Panc1 (cell line): ENCODE measurements around the gene FOXK2. TPM values are rescaled to one million over a fixed set of nuclear protein-coding genes. Genes with fewer than 3 reads are reported as not detected.

ENCODE experiments used
- ATAC-seq: fragments of 200-7000 bp; cut with Tn5 transposase; 2 replicates; pipeline ENCODE4 v1.9.1; 2020; ENCODE audit warnings: mild to moderate bottlenecking, moderate library complexity
- BruUV-seq: library from RNA; stranded (reverse); fragments of 400-500 nt; replicated peaks from 2 replicates; lab custom pipeline; 2021; lab: Mats Ljungman, UMichigan
- CTCF ChIA-PET: fragments of 300-600 bp; sonication (Branson Sonifier 250); formaldehyde crosslinking; loops from one replicate; lab custom pipeline; 2022; ENCODE audit warnings: antibody characterized with exemption; lab: Charles Lee
- POLR2A ChIA-PET: fragments of 300-600 bp; sonication (Branson Sonifier 250); formaldehyde crosslinking; loops from one replicate; lab custom pipeline; 2022; ENCODE audit warnings: antibody characterized with exemption; lab: Charles Lee
- DNase-seq: peaks from one replicate; pipeline ENCODE4 v3.0.0-alpha.2; 2010; ENCODE audit warnings: low read depth, low spot score
- H3K27ac ChIP-seq: 2 replicates; pipeline ENCODE4 v1.5.1; 2011; ENCODE audit warnings: mild to moderate bottlenecking, low read length, inconsistent platforms
- H3K27me3 ChIP-seq: fragments of 200-500 bp; sonication (Bioruptor generic); 2 replicates; pipeline ENCODE4 v1.6.0; 2014; ENCODE audit warnings: low read length, inconsistent platforms; ENCODE audit not compliant: control insufficient read depth, insufficient read depth
- H3K36me3 ChIP-seq: fragments of 200-500 bp; sonication (Bioruptor generic); 2 replicates; pipeline ENCODE4 v1.5.1; 2014; ENCODE audit warnings: inconsistent platforms, mild to moderate bottlenecking, low read length, moderate library complexity; ENCODE audit not compliant: control insufficient read depth, insufficient read depth
- H3K4me1 ChIP-seq: 2 replicates; pipeline ENCODE4 v1.5.1; 2011; ENCODE audit warnings: inconsistent platforms, mild to moderate bottlenecking, low read length, moderate library complexity; ENCODE audit not compliant: control insufficient read depth, insufficient read depth
- H3K4me3 ChIP-seq, 2 experiments: 2 replicates each; pipeline ENCODE4 v1.5.1; 2011 to 2012; ENCODE audit warnings: low read depth in 2 of 2, low read length in 2 of 2, mild to moderate bottlenecking in 2 of 2, inconsistent platforms in 1 of 2, moderate library complexity in 1 of 2
- H3K9me3 ChIP-seq: fragments of 200-500 bp; sonication (Bioruptor generic); 2 replicates; pipeline ENCODE4 v1.5.1; 2014; ENCODE audit warnings: low read depth, mild to moderate bottlenecking, inconsistent platforms, low read length, moderate library complexity; ENCODE audit not compliant: control insufficient read depth, insufficient read depth
- CTCF ChIP-seq: fragments of 450-650 bp; IDR thresholded peaks from 2 replicates; pipeline ENCODE4 v1.5.1; 2017; ENCODE audit warnings: mild to moderate bottlenecking
- POLR2AphosphoS5 ChIP-seq: IDR thresholded peaks from 2 replicates; pipeline ENCODE4 v1.6.1; 2012; ENCODE audit warnings: mild to moderate bottlenecking, low read depth, low read length, moderate library complexity
- REST ChIP-seq, 2 experiments: IDR thresholded peaks; 2 replicates each; pipeline ENCODE4 v1.6.1; 2011 to 2012; ENCODE audit warnings: low read depth in 2 of 2, control low read depth in 1 of 2, low read length in 1 of 2, mild to moderate bottlenecking in 1 of 2, moderate library complexity in 1 of 2; ENCODE audit not compliant: insufficient read depth in 1 of 2
- SIN3A ChIP-seq: IDR thresholded peaks from 2 replicates; pipeline ENCODE4 v1.6.1; 2012; ENCODE audit warnings: low read depth, mild to moderate bottlenecking, low read length, moderate library complexity, borderline replicate concordance; ENCODE audit not compliant: insufficient read depth
- TCF7L2 ChIP-seq: IDR thresholded peaks from 2 replicates; pipeline ENCODE4 v1.6.1; 2011; ENCODE audit warnings: mild to moderate bottlenecking, low read depth, low read length, inconsistent platforms
- in situ Hi-C: cut with HindIII; loops from 2 replicates; pipeline ENCODE4 v1.10.0; 2016; ENCODE audit warnings: low sequenced_read_pairs, low pct_unique_long_range_greater_than_20kb
- intact Hi-C: fragments of 100-400 bp; cut with micrococcal nuclease; formaldehyde crosslinking; loops from one replicate; pipeline ENCODE4 v1.10.0; 2022; ENCODE audit not compliant: unreplicated experiment
- total RNA-seq: library from RNA; stranded (reverse); gene quantifications from one replicate; pipeline ENCODE4 v1.2.1, GENCODE V29; 2021; ENCODE audit not compliant: unreplicated experiment

FOXK2 gene
- total RNA-seq, 1 experiment from 2014 or later: 143 TPM

GRCh38 chr17:82632451-82632850, 112.9 kb downstream of the FOXK2 start:
- Histone ChIP-seq H3K27ac (no peak overlapping the region), H3K36me3 (peaks cover 8% of the 10 kb centered on the region), H3K9me3 (no peaks in the 10 kb centered on the region), H3K27me3 (no peaks in the 10 kb centered on the region), H3K4me3 (no peak overlapping the region), H3K4me1 (no peaks in the 10 kb centered on the region)
- ATAC-seq: no peak
- POLR2A ChIA-PET: interaction anchor here (0.6 kb wide), 1 partner anchor 8 kb away, joined by 5 read pairs; no protein-coding TSS in a partner anchor
- TF ChIP-seq POLR2AphosphoS5: no peak
- TF ChIP-seq REST (IDR thresholded peaks at IDR 0.05; ENCODE audit: insufficient read depth in 1 of 2, low read depth in 2 of 2, low read length in 1 of 2): no peak
- TF ChIP-seq SIN3A: no peak
- no peak for TF ChIP-seq TCF7L2
- TF ChIP-seq CTCF: no peak
- DNase-seq: no peak
- BruUV-seq: no TSS peak
- CTCF ChIA-PET: interaction anchor here (0.6 to 0.8 kb wide), 2 partner anchors 24 to 25 kb away, joined by 6 to 8 read pairs; no protein-coding TSS in a partner anchor
- in situ Hi-C loops (no loop called here), intact Hi-C loops (no loop called here)

- no peaks in the 10 kb centered on the region for H3K27me3 ChIP-seq
- H3K4me3 ChIP-seq: no peak overlapping the region
- H3K9me3 ChIP-seq: no peaks in the 10 kb centered on the region
- BruUV-seq: no TSS peak
- CTCF ChIA-PET: no interaction called here
- no peak overlapping the region for H3K27ac ChIP-seq
- no peak for TF ChIP-seq REST (IDR thresholded peaks at IDR 0.05; ENCODE audit: insufficient read depth in 1 of 2, low read depth in 2 of 2, low read length in 1 of 2)
- TF ChIP-seq TCF7L2: no peak
- no peak for TF ChIP-seq POLR2AphosphoS5
- no peak for TF ChIP-seq SIN3A
- no peak for TF ChIP-seq CTCF
- no peak for DNase-seq
- H3K36me3 ChIP-seq: peaks cover 8% of the 10 kb centered on the region
- in situ Hi-C loops: no loop called here
- POLR2A ChIA-PET: no interaction called here
- ATAC-seq: no peak
- intact Hi-C loops: no loop called here
- no peaks in the 10 kb centered on the region for H3K4me1 ChIP-seq
Measured at GRCh38 chr17:82633343-82633742, 113.8 kb downstream of the FOXK2 start.
